Measurements from ENCODE around the gene SMIM11. TPM values are rescaled to one million over a fixed set of nuclear protein-coding genes. Genes with fewer than 3 reads are reported as not detected.
"Not testable (repeated sequence)": the region's sequence is repeated elsewhere in the genome, so short reads cannot be mapped to it uniquely, and the experiment has no call there.

Gene SMIM11
- total and polyA plus RNA-seq, 2 donors (not counting 1 experiment from before 2014, with no cell fraction given): 10.3 to 10.6 TPM

GRCh38 chr21:34404742-34405141, 29.4 kb downstream of the SMIM11 start:
- H3K4me3 ChIP-seq (ENCODE audit: control extremely low read depth in 1 of 5, extremely low read depth in 1 of 5, insufficient read depth in 1 of 5, low read depth in 2 of 5, low read length in 4 of 5); H3K27ac Mint-ChIP-seq; H3K4me1 ChIP-seq (ENCODE audit: control insufficient read depth in 2 of 2, insufficient read depth in 2 of 2, low read length in 2 of 2); H3K27me3 ChIP-seq (replicated peaks in 1 of 4; ENCODE audit: control extremely low read depth in 1 of 4, control insufficient read depth in 3 of 4, insufficient read depth in 4 of 4, low read length in 3 of 4); ATAC-seq (ENCODE audit: low read depth); H3K4me2 ChIP-seq (replicated peaks; ENCODE audit: low read depth, low read length, poor library complexity, severe bottlenecking); intact Hi-C loops (cut with micrococcal nuclease); H3K36me3 ChIP-seq (replicated peaks in 1 of 2; ENCODE audit: control extremely low read depth in 1 of 2, control insufficient read depth in 1 of 2, extremely low read depth in 1 of 2, insufficient read depth in 2 of 2, low read length in 1 of 2); H3K4me3 Mint-ChIP-seq; CTCF ChIA-PET; H3K27me3 Mint-ChIP-seq; H2AFZ ChIP-seq (ENCODE audit: insufficient read depth, low read depth, low read length, poor library complexity, severe bottlenecking); DNase-seq; H3K27ac ChIP-seq (ENCODE audit: low read length in 2 of 2); H3K9me3 Mint-ChIP-seq (ENCODE audit: insufficient read depth); POLR2A ChIA-PET; H3K9ac ChIP-seq (ENCODE audit: low read length); H4K20me1 ChIP-seq (ENCODE audit: control insufficient read depth, insufficient read depth, low read length, poor library complexity, severe bottlenecking); H3K4me1 Mint-ChIP-seq; H3K79me2 ChIP-seq (ENCODE audit: control insufficient read depth, insufficient read depth, low read length); H3K9me3 ChIP-seq (ENCODE audit: control extremely low read depth in 1 of 3, control insufficient read depth in 2 of 3, insufficient read depth in 1 of 3, low read length in 2 of 3): not testable (repeated sequence)
- no CpG with 5 or more reads among the region's 5 CpGs for WGBS (ENCODE audit: insufficient coverage)

- H3K27me3 ChIP-seq (replicated peaks in 1 of 4; ENCODE audit: control extremely low read depth in 1 of 4, control insufficient read depth in 3 of 4, insufficient read depth in 4 of 4, low read length in 3 of 4); H3K27me3 Mint-ChIP-seq; H3K36me3 ChIP-seq (replicated peaks in 1 of 2; ENCODE audit: control extremely low read depth in 1 of 2, control insufficient read depth in 1 of 2, extremely low read depth in 1 of 2, insufficient read depth in 2 of 2, low read length in 1 of 2); H3K9me3 Mint-ChIP-seq (ENCODE audit: insufficient read depth); H3K4me2 ChIP-seq (replicated peaks; ENCODE audit: low read depth, low read length, poor library complexity, severe bottlenecking); H3K27ac ChIP-seq (ENCODE audit: low read length in 2 of 2); H3K4me1 Mint-ChIP-seq; CTCF ChIA-PET; ATAC-seq (ENCODE audit: low read depth); H2AFZ ChIP-seq (ENCODE audit: insufficient read depth, low read depth, low read length, poor library complexity, severe bottlenecking); H3K27ac Mint-ChIP-seq; POLR2A ChIA-PET; H3K9ac ChIP-seq (ENCODE audit: low read length); DNase-seq; H3K4me3 Mint-ChIP-seq; H4K20me1 ChIP-seq (ENCODE audit: control insufficient read depth, insufficient read depth, low read length, poor library complexity, severe bottlenecking); H3K79me2 ChIP-seq (ENCODE audit: control insufficient read depth, insufficient read depth, low read length); H3K9me3 ChIP-seq (ENCODE audit: control extremely low read depth in 1 of 3, control insufficient read depth in 2 of 3, insufficient read depth in 1 of 3, low read length in 2 of 3); H3K4me3 ChIP-seq (ENCODE audit: control extremely low read depth in 1 of 5, extremely low read depth in 1 of 5, insufficient read depth in 1 of 5, low read depth in 2 of 5, low read length in 4 of 5); intact Hi-C loops (cut with micrococcal nuclease); H3K4me1 ChIP-seq (ENCODE audit: control insufficient read depth in 2 of 2, insufficient read depth in 2 of 2, low read length in 2 of 2): not testable (repeated sequence)
- no CpG with 5 or more reads among the region's 2 CpGs for WGBS (ENCODE audit: insufficient coverage)
Observed at GRCh38 chr21:34405686-34406085, 30.4 kb downstream of the SMIM11 start.

- H3K4me2 ChIP-seq (replicated peaks; ENCODE audit: low read depth, low read length, poor library complexity, severe bottlenecking); H3K9me3 Mint-ChIP-seq (ENCODE audit: insufficient read depth); POLR2A ChIA-PET; H3K4me3 ChIP-seq (ENCODE audit: control extremely low read depth in 1 of 5, extremely low read depth in 1 of 5, insufficient read depth in 1 of 5, low read depth in 2 of 5, low read length in 4 of 5); intact Hi-C loops (cut with micrococcal nuclease); H3K9me3 ChIP-seq (ENCODE audit: control extremely low read depth in 1 of 3, control insufficient read depth in 2 of 3, insufficient read depth in 1 of 3, low read length in 2 of 3); H4K20me1 ChIP-seq (ENCODE audit: control insufficient read depth, insufficient read depth, low read length, poor library complexity, severe bottlenecking); H3K27ac ChIP-seq (ENCODE audit: low read length in 2 of 2); DNase-seq; H3K27ac Mint-ChIP-seq; H3K9ac ChIP-seq (ENCODE audit: low read length); H3K79me2 ChIP-seq (ENCODE audit: control insufficient read depth, insufficient read depth, low read length); H2AFZ ChIP-seq (ENCODE audit: insufficient read depth, low read depth, low read length, poor library complexity, severe bottlenecking); H3K4me3 Mint-ChIP-seq; H3K27me3 Mint-ChIP-seq; H3K4me1 Mint-ChIP-seq; ATAC-seq (ENCODE audit: low read depth); H3K27me3 ChIP-seq (replicated peaks in 1 of 4; ENCODE audit: control extremely low read depth in 1 of 4, control insufficient read depth in 3 of 4, insufficient read depth in 4 of 4, low read length in 3 of 4); CTCF ChIA-PET; H3K36me3 ChIP-seq (replicated peaks in 1 of 2; ENCODE audit: control extremely low read depth in 1 of 2, control insufficient read depth in 1 of 2, extremely low read depth in 1 of 2, insufficient read depth in 2 of 2, low read length in 1 of 2); H3K4me1 ChIP-seq (ENCODE audit: control insufficient read depth in 2 of 2, insufficient read depth in 2 of 2, low read length in 2 of 2): not testable (repeated sequence)
- no CpG with 5 or more reads among the region's 6 CpGs for WGBS (ENCODE audit: insufficient coverage)
Observed at GRCh38 chr21:34406102-34406501, 30.8 kb downstream of the SMIM11 start.

- H2AFZ ChIP-seq (ENCODE audit: insufficient read depth, low read depth, low read length, poor library complexity, severe bottlenecking); CTCF ChIA-PET; H4K20me1 ChIP-seq (ENCODE audit: control insufficient read depth, insufficient read depth, low read length, poor library complexity, severe bottlenecking); H3K9ac ChIP-seq (ENCODE audit: low read length); intact Hi-C loops (cut with micrococcal nuclease); H3K4me1 ChIP-seq (ENCODE audit: control insufficient read depth in 2 of 2, insufficient read depth in 2 of 2, low read length in 2 of 2); H3K79me2 ChIP-seq (ENCODE audit: control insufficient read depth, insufficient read depth, low read length); H3K9me3 ChIP-seq (ENCODE audit: control extremely low read depth in 1 of 3, control insufficient read depth in 2 of 3, insufficient read depth in 1 of 3, low read length in 2 of 3); H3K4me2 ChIP-seq (replicated peaks; ENCODE audit: low read depth, low read length, poor library complexity, severe bottlenecking); H3K27ac Mint-ChIP-seq; DNase-seq; ATAC-seq (ENCODE audit: low read depth); H3K27me3 Mint-ChIP-seq; H3K27ac ChIP-seq (ENCODE audit: low read length in 2 of 2); POLR2A ChIA-PET; H3K9me3 Mint-ChIP-seq (ENCODE audit: insufficient read depth); H3K36me3 ChIP-seq (replicated peaks in 1 of 2; ENCODE audit: control extremely low read depth in 1 of 2, control insufficient read depth in 1 of 2, extremely low read depth in 1 of 2, insufficient read depth in 2 of 2, low read length in 1 of 2); H3K4me3 ChIP-seq (ENCODE audit: control extremely low read depth in 1 of 5, extremely low read depth in 1 of 5, insufficient read depth in 1 of 5, low read depth in 2 of 5, low read length in 4 of 5); H3K27me3 ChIP-seq (replicated peaks in 1 of 4; ENCODE audit: control extremely low read depth in 1 of 4, control insufficient read depth in 3 of 4, insufficient read depth in 4 of 4, low read length in 3 of 4); H3K4me1 Mint-ChIP-seq; H3K4me3 Mint-ChIP-seq: not testable (repeated sequence)
- WGBS (ENCODE audit: insufficient coverage): no CpG with 5 or more reads among the region's 2 CpGs
Observed at GRCh38 chr21:34406676-34407075, 31.4 kb downstream of the SMIM11 start.

Data from B cell (primary cell).